Globus pallidus (tissue), 1 donor: Measurements from ENCODE around the gene OR2T33.
"Not testable (repeated sequence)": the region's sequence is repeated elsewhere in the genome, so short reads cannot be mapped to it uniquely, and the experiment has no call there.

Experiments used
- DNase-seq: peaks from one replicate; pipeline ENCODE4 v3.0.0-alpha.2; 2015; ENCODE audit warnings: low spot score

The OR2T33 gene

GRCh38 chr1:248277876-248278275 is at the start of gene OR2T33:
OR2T33 (minus strand) TSS chr1:248277976; CDS start chr1:248273814, 4,162 bp downstream.
- no peak for DNase-seq

GRCh38 chr1:248324468-248324867 is 46.7 kb upstream of the OR2T33 start, which contains the start of gene OR2M7:
OR2M7 (minus strand) TSS chr1:248324568; CDS start chr1:248324568, 0 bp downstream.
- DNase-seq, result no peak

- no peak for DNase-seq
Observed at GRCh38 chr1:248316796-248317195, 39.0 kb upstream of the OR2T33 start.

- DNase-seq, result not testable (repeated sequence)
Observed at GRCh38 chr1:248306740-248307139, 29.0 kb upstream of the OR2T33 start.

GRCh38 chr1:248306103-248306502 is 28.3 kb upstream of the OR2T33 start:
- no peak for DNase-seq

GRCh38 chr1:248305672-248306071 is 27.9 kb upstream of the OR2T33 start:
- not testable (repeated sequence) for DNase-seq

- DNase-seq, result no peak
Observed at GRCh38 chr1:248303324-248303723, 25.5 kb upstream of the OR2T33 start, which contains the start of gene OR2T12. OR2T12 (minus strand) TSS chr1:248303424; CDS start chr1:248295578, 7,846 bp downstream.

- no peak for DNase-seq
Observed at GRCh38 chr1:248288391-248288790, 10.6 kb upstream of the OR2T33 start.

- not testable (repeated sequence) for DNase-seq
Observed at GRCh38 chr1:248273225-248273624, 4.6 kb downstream of the OR2T33 start.

GRCh38 chr1:248268178-248268577 is 9.6 kb downstream of the OR2T33 start:
- no peak for DNase-seq

GRCh38 chr1:248259309-248259708 is 18.5 kb downstream of the OR2T33 start:
- DNase-seq, result not testable (repeated sequence)

- peak; percentile 59 for DNase-seq
Observed at GRCh38 chr1:248243204-248243603, 34.6 kb downstream of the OR2T33 start.

GRCh38 chr1:248239478-248239877 is 38.3 kb downstream of the OR2T33 start:
- no peak for DNase-seq

GRCh38 chr1:248231117-248231516 is 46.7 kb downstream of the OR2T33 start, which contains the start of gene OR2M4:
OR2M4 (plus strand) TSS chr1:248231417; CDS start chr1:248238929, 7,512 bp downstream.
- DNase-seq, result no peak

GRCh38 chr1:248229360-248229908 is 48.3 kb downstream of the OR2T33 start:
- DNase-seq, result no peak

GRCh38 chr1:248225537-248225936 is 52.2 kb downstream of the OR2T33 start:
- no peak for DNase-seq
